Liver (tissue), 9 donors: ENCODE results near the gene AP3S1. TPM values are rescaled to one million over a fixed set of nuclear protein-coding genes. Genes with fewer than 3 reads are reported as not detected.

Experiments
- DNase-seq: peaks from one replicate; pipeline ENCODE4 v3.0.0-alpha.2; 2017; ENCODE audit warnings: low spot score
- H3K27ac ChIP-seq, 2 donors: one replicate each; pipeline ENCODE4 v1.7.0; 2013; ENCODE audit warnings: inconsistent platforms in 2 of 2, low read length in 2 of 2, control low read depth in 1 of 2, low read depth in 1 of 2, mild to moderate bottlenecking in 1 of 2
- H3K27me3 ChIP-seq, 4 donors: one replicate each; pipeline versions ENCODE4 v1.6.1 to v1.7.0; 2013; ENCODE audit warnings: low read length in 3 of 4, inconsistent platforms in 1 of 4, mild to moderate bottlenecking in 1 of 4, moderate library complexity in 1 of 4; ENCODE audit not compliant: control insufficient read depth in 4 of 4, insufficient read depth in 4 of 4
- H3K36me3 ChIP-seq, 4 donors: one replicate each; pipeline versions ENCODE4 v1.6.1 to v1.7.0; 2013; ENCODE audit warnings: low read length in 3 of 4, mild to moderate bottlenecking in 3 of 4, low read depth in 1 of 4, moderate library complexity in 1 of 4; ENCODE audit not compliant: control insufficient read depth in 4 of 4, insufficient read depth in 3 of 4
- H3K4me1 ChIP-seq, 4 donors: one replicate each; pipeline versions ENCODE4 v1.6.1 to v1.7.0; 2013; ENCODE audit warnings: low read length in 3 of 4, mild to moderate bottlenecking in 3 of 4, moderate library complexity in 1 of 4; ENCODE audit not compliant: control insufficient read depth in 4 of 4, insufficient read depth in 4 of 4
- H3K4me3 ChIP-seq, 3 donors: one replicate each; pipeline versions ENCODE4 v1.6.1 to v1.7.0; 2013; ENCODE audit warnings: low read length in 3 of 3, control low read depth in 1 of 3, low read depth in 1 of 3, mild to moderate bottlenecking in 1 of 3
- H3K9ac ChIP-seq, 2 donors: one replicate each; pipeline ENCODE4 v1.7.0; 2013; ENCODE audit warnings: low read length in 2 of 2, mild to moderate bottlenecking in 2 of 2, moderate library complexity in 2 of 2, control low read depth in 1 of 2, low read depth in 1 of 2
- H3K9me3 ChIP-seq, 4 donors: one replicate each; pipeline versions ENCODE4 v1.6.1 to v1.7.0; 2013; ENCODE audit warnings: low read length in 3 of 4; ENCODE audit not compliant: control insufficient read depth in 4 of 4
- ATF3 ChIP-seq: IDR thresholded peaks from 2 replicates; pipeline ENCODE4 v1.6.1; 2016; ENCODE audit warnings: antibody characterized with exemption
- CTCF ChIP-seq: fragments of 150-350 bp; IDR thresholded peaks from 2 replicates; pipeline ENCODE4 v1.5.1; 2017; ENCODE audit warnings: improper control_type of control experiment, low read depth, low read length; ENCODE audit not compliant: missing input control
- EGR1 ChIP-seq, 2 donors: IDR thresholded peaks; 2 replicates each; pipeline ENCODE4 v1.6.1; 2016 to 2018; ENCODE audit warnings: antibody characterized with exemption in 2 of 2, low read depth in 2 of 2
- FOXA1 ChIP-seq: IDR thresholded peaks from 2 replicates; pipeline ENCODE4 v1.6.1; 2016; ENCODE audit warnings: antibody characterized with exemption
- FOXA2 ChIP-seq: IDR thresholded peaks from 2 replicates; pipeline ENCODE4 v1.6.1; 2016; ENCODE audit warnings: antibody characterized with exemption
- GABPA ChIP-seq, 2 donors: IDR thresholded peaks in 1 of 2; conservative IDR thresholded peaks in 1 of 2; 2 replicates each; pipeline ENCODE4 v1.6.1; 2016; ENCODE audit warnings: antibody characterized with exemption in 2 of 2, mild to moderate bottlenecking in 1 of 2, moderate library complexity in 1 of 2
- HNF4A ChIP-seq, 2 donors: conservative IDR thresholded peaks; 2 replicates each; pipeline ENCODE4 v1.6.1; 2016; ENCODE audit warnings: antibody characterized with exemption in 2 of 2, mild to moderate bottlenecking in 2 of 2
- HNF4G ChIP-seq: IDR thresholded peaks from 2 replicates; pipeline ENCODE4 v1.6.1; 2016; ENCODE audit warnings: antibody characterized with exemption
- JUND ChIP-seq, 2 donors: IDR thresholded peaks; 2 replicates each; pipeline ENCODE4 v1.6.1; 2016; ENCODE audit warnings: antibody characterized with exemption in 2 of 2
- MAX ChIP-seq: IDR thresholded peaks from 2 replicates; pipeline ENCODE4 v1.6.1; 2016; ENCODE audit warnings: antibody characterized with exemption
- RAD21 ChIP-seq, 2 donors: IDR thresholded peaks; 2 replicates each; pipeline ENCODE4 v1.6.1; 2016; ENCODE audit warnings: antibody characterized with exemption in 2 of 2, mild to moderate bottlenecking in 2 of 2
- REST ChIP-seq: IDR thresholded peaks from 2 replicates; pipeline ENCODE4 v1.6.1; 2016; ENCODE audit warnings: antibody characterized with exemption, mild to moderate bottlenecking
- RXRA ChIP-seq, 2 donors: IDR thresholded peaks; 2 replicates each; pipeline ENCODE4 v1.6.1; 2017 to 2018; ENCODE audit warnings: antibody characterized with exemption in 2 of 2, mild to moderate bottlenecking in 1 of 2
- SP1 ChIP-seq: IDR thresholded peaks from 2 replicates; pipeline ENCODE4 v1.6.1; 2018; ENCODE audit warnings: antibody characterized with exemption, mild to moderate bottlenecking
- TAF1 ChIP-seq: conservative IDR thresholded peaks from 2 replicates; pipeline ENCODE4 v1.6.1; 2016; ENCODE audit warnings: antibody characterized with exemption, mild to moderate bottlenecking
- YY1 ChIP-seq: IDR thresholded peaks from 2 replicates; pipeline ENCODE4 v1.6.1; 2016; ENCODE audit warnings: antibody characterized with exemption, mild to moderate bottlenecking
- ZBTB33 ChIP-seq: IDR thresholded peaks from 2 replicates; pipeline ENCODE4 v1.6.1; 2016; ENCODE audit warnings: antibody characterized with exemption
- WGBS: extraction: QIAGEN DNeasy Blood & Tissue Kit; methylation state at CpG from one replicate; pipeline ENCODE4 v1.1.7; 2013; 5-methylcytosine and 5-hydroxymethylcytosine counted together
- polyA plus RNA-seq, 2 donors: library from polyadenylated mRNA; stranded (reverse) in 1 of 2; unstranded in 1 of 2; fragments of 200-250 nt in 1 of 2; fragments of >200 nt in 1 of 2; fragmentation: Nextera tagmentation in 1 of 2; extraction: Ambion mirVana in 1 of 2; gene quantifications; one replicate each; pipeline versions ENCODE4 v1.2.1 to v1.2.3, GENCODE V29; 2013 to 2015
- total RNA-seq, 2 donors: library from RNA; depleted of rRNA; stranded (reverse); fragments of >200 nt; gene quantifications; one replicate each; pipeline ENCODE4 v1.2.3, GENCODE V29; 2014
- donor health status: healthy.
- donor health status: healthy.
- donor health status: healthy.
- donor health status: healthy.
- donor health status: healthy.

The AP3S1 gene
- total and polyA plus RNA-seq, 4 donors = 32.7 to 52.7 (median 40.9) TPM

- Histone ChIP-seq H3K27ac (no peak overlapping the region), H3K4me3 (no peak overlapping the region), H3K27me3 (no peaks in the 10 kb centered on the region), H3K9ac (no peak overlapping the region), H3K4me1 (peaks cover 0 to 8% (median 1%) of the 10 kb centered on the region in 4 donors), H3K9me3 (no peaks in the 10 kb centered on the region), H3K36me3 (peaks cover 0 to 3% (median 1%) of the 10 kb centered on the region in 4 donors)
- TF ChIP-seq FOXA2 (no peak), JUND (IDR thresholded peaks at IDR 0.05) (no peak), HNF4A (conservative IDR thresholded peaks at IDR 0.05) (no peak), EGR1 (IDR thresholded peaks at IDR 0.05; ENCODE audit: low read depth in 2 of 2) (no peak), RXRA (IDR thresholded peaks at IDR 0.05) (no peak)
- WGBS = 95% methylated on average over 3 of the region's 3 CpGs
- no peak for DNase-seq
Measured at GRCh38 chr5:115895821-115896220, 54.1 kb downstream of the AP3S1 start.

GRCh38 chr5:115898656-115899055 is 56.9 kb downstream of the AP3S1 start:
- H3K9me3 ChIP-seq = no peaks in the 10 kb centered on the region
- H3K4me1 ChIP-seq = peaks cover 0 to 8% (median 1%) of the 10 kb centered on the region in 4 donors
- no peak for TF ChIP-seq HNF4G
- no peak for TF ChIP-seq RXRA (IDR thresholded peaks at IDR 0.05)
- TF ChIP-seq MAX = no peak
- TF ChIP-seq YY1 = no peak
- TF ChIP-seq FOXA1 = no peak
- no peak for TF ChIP-seq GABPA (IDR thresholded peaks at IDR 0.05 in 1 of 2, conservative IDR thresholded peaks at IDR 0.05 in 1 of 2)
- no peak for TF ChIP-seq ATF3
- TF ChIP-seq ZBTB33 = no peak
- no peak for TF ChIP-seq CTCF
- TF ChIP-seq TAF1 = no peak
- no peak for TF ChIP-seq RAD21 (IDR thresholded peaks at IDR 0.05)
- TF ChIP-seq SP1 = no peak
- TF ChIP-seq REST = no peak
- TF ChIP-seq JUND (IDR thresholded peaks at IDR 0.05) = no peak
- H3K27me3 ChIP-seq = no peaks in the 10 kb centered on the region
- peaks cover 0 to 6% (median 1%) of the 10 kb centered on the region in 4 donors for H3K36me3 ChIP-seq
- no peak overlapping the region for H3K4me3 ChIP-seq
- H3K27ac ChIP-seq = no peak overlapping the region
- H3K9ac ChIP-seq = no peak overlapping the region
- DNase-seq = no peak
- 100% methylated on average over 1 of the region's 1 CpG for WGBS
